ENCODE results near the gene TAL2. TPM values are rescaled to one million over a fixed set of nuclear protein-coding genes. Genes with fewer than 3 reads are reported as not detected.

The TAL2 gene
- total RNA-seq, 2 experiments from 2014 or later = not detected

GRCh38 chr9:105670315-105670714 lies 8.1 kb downstream of the TAL2 start:
- Histone ChIP-seq H3K27ac (ENCODE audit: low read depth, low read length, poor library complexity, severe bottlenecking) (no peak overlapping the region), H3K4me1 (ENCODE audit: insufficient read depth, low read length, poor library complexity, severe bottlenecking) (peaks cover 27% of the 10 kb centered on the region)

GRCh38 chr9:105670775-105671174 lies 8.5 kb downstream of the TAL2 start:
- DNase-seq (ENCODE audit: low spot score) = no peak
- TF ChIP-seq CTCF (conservative IDR thresholded peaks at IDR 0.05; ENCODE audit: low read length) = no peak
- no peak for TF ChIP-seq EZH2phosphoT487 (IDR thresholded peaks at IDR 0.05; ENCODE audit: borderline replicate concordance, low read depth, low read length)
- ChIA-PET CTCF (ENCODE audit: unreplicated experiment) (no interaction called here), POLR2A (interaction anchor here (0.5 to 1.4 kb wide), 3 partner anchors 19 to 704 kb away, joined by 3 to 4 read pairs (median 3); no protein-coding TSS in a partner anchor)
- Histone ChIP-seq H3K79me2 (ENCODE audit: insufficient read depth, low read depth, low read length) (no peaks in the 10 kb centered on the region), H3K4me2 (ENCODE audit: low read length) (no peak overlapping the region), H3K36me3 (ENCODE audit: insufficient read depth, low read length) (no peaks in the 10 kb centered on the region), H3K4me3 (ENCODE audit: low read depth, low read length, poor library complexity, severe bottlenecking) (no peak overlapping the region), H4K20me1 (ENCODE audit: insufficient read depth, low read length) (no peaks in the 10 kb centered on the region), H3K27ac (ENCODE audit: low read depth, low read length, poor library complexity, severe bottlenecking) (no peak overlapping the region), H3K9me2 (ENCODE audit: insufficient read depth, low read length) (no peaks in the 10 kb centered on the region), H2AFZ (ENCODE audit: low read length) (no peak overlapping the region), H3K9me3 (ENCODE audit: low read length) (peaks cover 8% of the 10 kb centered on the region; the same call in 1 of the 2 replicates), H3K4me1 (ENCODE audit: insufficient read depth, low read length, poor library complexity, severe bottlenecking) (peaks cover 27% of the 10 kb centered on the region)
- intact Hi-C loops (cut with micrococcal nuclease; ENCODE audit: unreplicated experiment) = no loop called here
- no TSS peak for BruUV-seq (replicated peaks)

More at GRCh38 chr9:105670315-105670714, 8.1 kb downstream of the TAL2 start:
- DNase-seq (ENCODE audit: low spot score) = no peak
- Histone ChIP-seq H3K9me3 (ENCODE audit: low read length) (peaks cover 8% of the 10 kb centered on the region; the same call in 1 of the 2 replicates), H3K4me3 (ENCODE audit: low read depth, low read length, poor library complexity, severe bottlenecking) (no peak overlapping the region), H3K36me3 (ENCODE audit: insufficient read depth, low read length) (no peaks in the 10 kb centered on the region), H4K20me1 (ENCODE audit: insufficient read depth, low read length) (no peaks in the 10 kb centered on the region), H3K9me2 (ENCODE audit: insufficient read depth, low read length) (no peaks in the 10 kb centered on the region), H2AFZ (ENCODE audit: low read length) (no peak overlapping the region), H3K79me2 (ENCODE audit: insufficient read depth, low read depth, low read length) (no peaks in the 10 kb centered on the region), H3K4me2 (ENCODE audit: low read length) (no peak overlapping the region)
- POLR2A ChIA-PET = interaction anchor here (1.0 to 1.4 kb wide), 2 partner anchors 18 to 33 kb away, joined by 3 to 4 read pairs; no protein-coding TSS in a partner anchor
- intact Hi-C loops (cut with micrococcal nuclease; ENCODE audit: unreplicated experiment) = no loop called here
- TF ChIP-seq EZH2phosphoT487 (IDR thresholded peaks at IDR 0.05; ENCODE audit: borderline replicate concordance, low read depth, low read length) (no peak), CTCF (conservative IDR thresholded peaks at IDR 0.05; ENCODE audit: low read length) (no peak)
- no TSS peak for BruUV-seq (replicated peaks)
- CTCF ChIA-PET (ENCODE audit: unreplicated experiment) = no interaction called here

GRCh38 chr9:105672711-105673234 lies 10.5 kb downstream of the TAL2 start:
- Histone ChIP-seq H3K36me3 (ENCODE audit: insufficient read depth, low read length) (no peaks in the 10 kb centered on the region), H3K9me2 (ENCODE audit: insufficient read depth, low read length) (no peaks in the 10 kb centered on the region), H3K4me2 (ENCODE audit: low read length) (peak overlapping the region; percentile 53), H2AFZ (ENCODE audit: low read length) (peak overlapping the region; percentile 95), H3K4me3 (ENCODE audit: low read depth, low read length, poor library complexity, severe bottlenecking) (peak overlapping the region; percentile 17), H3K9me3 (ENCODE audit: low read length) (peaks cover 8% of the 10 kb centered on the region; the same call in 1 of the 2 replicates), H4K20me1 (ENCODE audit: insufficient read depth, low read length) (no peaks in the 10 kb centered on the region), H3K4me1 (ENCODE audit: insufficient read depth, low read length, poor library complexity, severe bottlenecking) (peaks cover 27% of the 10 kb centered on the region), H3K27ac (ENCODE audit: low read depth, low read length, poor library complexity, severe bottlenecking) (peak overlapping the region; percentile 46), H3K79me2 (ENCODE audit: insufficient read depth, low read depth, low read length) (no peaks in the 10 kb centered on the region)
- ChIA-PET CTCF (ENCODE audit: unreplicated experiment) (no interaction called here), POLR2A (interaction anchor here (0.7 to 1.1 kb wide), 2 partner anchors 9 to 11 kb away, joined by 3 read pairs; partner anchors contain the start of gene TAL2)
- TF ChIP-seq EZH2phosphoT487 (IDR thresholded peaks at IDR 0.05; ENCODE audit: borderline replicate concordance, low read depth, low read length) = no peak
- TF ChIP-seq CTCF (conservative IDR thresholded peaks at IDR 0.05; ENCODE audit: low read length) = no peak
- peak; percentile 71 for DNase-seq (ENCODE audit: low spot score)
- no TSS peak for BruUV-seq (replicated peaks)
- intact Hi-C loops (cut with micrococcal nuclease; ENCODE audit: unreplicated experiment) = no loop called here

All from OCI-LY7 (cell line).